ENCODE data around the gene LTBP1.

DNA sequence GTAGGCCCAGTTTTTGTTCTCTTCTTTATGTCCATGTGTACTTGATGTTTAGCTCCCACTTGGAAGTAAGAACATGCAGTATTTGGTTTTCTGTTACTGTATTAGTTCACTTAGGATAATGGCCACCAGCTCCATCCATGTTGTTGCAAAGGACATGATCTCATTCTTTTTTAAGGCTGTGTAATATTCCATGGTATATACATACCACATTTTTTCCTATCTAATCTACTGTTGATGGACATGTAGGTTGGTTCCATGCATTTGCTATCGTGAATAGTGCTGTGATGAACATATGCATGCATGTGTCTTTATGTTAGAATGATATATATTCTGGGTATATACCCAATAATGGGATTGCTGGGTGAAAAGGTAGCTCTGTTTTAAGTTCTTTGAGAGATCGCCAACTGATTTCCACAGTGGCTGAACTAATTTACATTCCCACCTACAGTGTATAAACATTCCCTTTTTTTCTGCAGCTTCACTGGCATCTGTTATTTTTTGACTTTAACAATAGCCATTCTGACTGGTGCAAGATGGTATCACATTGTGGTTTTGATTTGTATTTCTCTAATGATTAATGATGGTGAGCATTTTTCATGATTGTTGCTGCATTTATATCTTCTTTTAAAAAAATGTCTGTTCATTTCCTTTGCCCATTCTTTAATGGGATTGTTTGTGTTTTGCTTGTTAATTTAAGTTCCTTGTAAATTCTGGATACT is 22.9 kb downstream of the LTBP1 start:
- TF ChIP-seq, protein P1, sequence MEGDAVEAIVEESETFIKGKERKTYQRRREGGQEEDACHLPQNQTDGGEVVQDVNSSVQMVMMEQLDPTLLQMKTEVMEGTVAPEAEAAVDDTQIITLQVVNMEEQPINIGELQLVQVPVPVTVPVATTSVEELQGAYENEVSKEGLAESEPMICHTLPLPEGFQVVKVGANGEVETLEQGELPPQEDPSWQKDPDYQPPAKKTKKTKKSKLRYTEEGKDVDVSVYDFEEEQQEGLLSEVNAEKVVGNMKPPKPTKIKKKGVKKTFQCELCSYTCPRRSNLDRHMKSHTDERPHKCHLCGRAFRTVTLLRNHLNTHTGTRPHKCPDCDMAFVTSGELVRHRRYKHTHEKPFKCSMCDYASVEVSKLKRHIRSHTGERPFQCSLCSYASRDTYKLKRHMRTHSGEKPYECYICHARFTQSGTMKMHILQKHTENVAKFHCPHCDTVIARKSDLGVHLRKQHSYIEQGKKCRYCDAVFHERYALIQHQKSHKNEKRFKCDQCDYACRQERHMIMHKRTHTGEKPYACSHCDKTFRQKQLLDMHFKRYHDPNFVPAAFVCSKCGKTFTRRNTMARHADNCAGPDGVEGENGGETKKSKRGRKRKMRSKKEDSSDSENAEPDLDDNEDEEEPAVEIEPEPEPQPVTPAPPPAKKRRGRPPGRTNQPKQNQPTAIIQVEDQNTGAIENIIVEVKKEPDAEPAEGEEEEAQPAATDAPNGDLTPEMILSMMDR (conservative IDR thresholded peaks at IDR 0.05) = no peak
- no peak for TF ChIP-seq EZH2 (IDR thresholded peaks at IDR 0.05; ENCODE audit: low read depth)
